DOHH2 (cell line): ENCODE data around the gene MYBL2.

Source experiments
- H3F3A ChIP-seq: fragments of 200-600 bp; sonication (generic), shearing (Covaris generic); 2 replicates; pipeline ENCODE4 v1.6.0; 2016; ENCODE audit warnings: antibody characterized with exemption, mild to moderate bottlenecking; ENCODE audit not compliant: control insufficient read depth, insufficient read depth
- H3K27ac ChIP-seq: fragments of 200-600 bp; sonication (generic); 2 replicates; pipeline ENCODE4 v1.5.1; 2014; ENCODE audit warnings: low read depth, mild to moderate bottlenecking, low read length, moderate library complexity
- H3K27me3 ChIP-seq: fragments of 200-600 bp; sonication (generic); 2 replicates; pipeline ENCODE4 v1.6.1; 2014; ENCODE audit warnings: mild to moderate bottlenecking, low read length, mixed read lengths; ENCODE audit not compliant: control insufficient read depth
- H3K36me3 ChIP-seq: fragments of 200-600 bp; sonication (generic); 2 replicates; pipeline ENCODE4 v1.6.1; 2014; ENCODE audit warnings: mild to moderate bottlenecking, low read length, moderate library complexity, mixed read lengths; ENCODE audit not compliant: control insufficient read depth
- H3K4me1 ChIP-seq: fragments of 200-600 bp; sonication (generic); 2 replicates; pipeline ENCODE4 v1.6.1; 2014; ENCODE audit warnings: mild to moderate bottlenecking, low read length, mixed read lengths; ENCODE audit not compliant: control insufficient read depth
- H3K4me2 ChIP-seq: fragments of 200-600 bp; sonication (generic); 2 replicates; pipeline ENCODE4 v1.6.0; 2014; ENCODE audit warnings: mild to moderate bottlenecking, low read length, moderate library complexity
- H3K4me3 ChIP-seq: fragments of 200-600 bp; sonication (generic); 2 replicates; pipeline ENCODE4 v1.5.1; 2014; ENCODE audit warnings: mild to moderate bottlenecking, low read length, mixed read lengths
- H3K79me2 ChIP-seq: fragments of 200-600 bp; sonication (generic); 2 replicates; pipeline ENCODE4 v1.6.1; 2014; ENCODE audit warnings: mild to moderate bottlenecking, low read length, mixed read lengths; ENCODE audit not compliant: control insufficient read depth
- H3K9me2 ChIP-seq: fragments of 200-600 bp; sonication (generic); replicated peaks from 2 replicates; pipeline ENCODE4 v1.6.1; 2014; ENCODE audit warnings: mild to moderate bottlenecking, low read length, mixed read lengths; ENCODE audit not compliant: control insufficient read depth
- H3K9me3 ChIP-seq: fragments of 200-600 bp; sonication (generic); 2 replicates; pipeline ENCODE4 v1.6.1; 2014; ENCODE audit warnings: antibody characterized with exemption, low read length, mixed read lengths; ENCODE audit not compliant: control insufficient read depth, insufficient read depth
- H4K20me1 ChIP-seq: fragments of 200-600 bp; sonication (generic); 2 replicates; pipeline ENCODE4 v1.6.0; 2014; ENCODE audit warnings: low read depth, mild to moderate bottlenecking, antibody characterized with exemption, low read length, moderate library complexity; ENCODE audit not compliant: control insufficient read depth, insufficient read depth
- CTCF ChIP-seq: fragments of 200-600 bp; sonication (generic); IDR thresholded peaks from one replicate; pipeline ENCODE4 v1.5.1; 2014; ENCODE audit warnings: antibody characterized with exemption, mild to moderate bottlenecking, low read depth, low read length; ENCODE audit not compliant: poor library complexity, severe bottlenecking
- EZH2phosphoT487 ChIP-seq: fragments of 200-600 bp; sonication (generic); IDR thresholded peaks from 2 replicates; pipeline ENCODE4 v1.6.1; 2017; ENCODE audit warnings: borderline replicate concordance, mild to moderate bottlenecking, antibody characterized with exemption, low read length, moderate library complexity, mixed read lengths

MYBL2 gene

DNA sequence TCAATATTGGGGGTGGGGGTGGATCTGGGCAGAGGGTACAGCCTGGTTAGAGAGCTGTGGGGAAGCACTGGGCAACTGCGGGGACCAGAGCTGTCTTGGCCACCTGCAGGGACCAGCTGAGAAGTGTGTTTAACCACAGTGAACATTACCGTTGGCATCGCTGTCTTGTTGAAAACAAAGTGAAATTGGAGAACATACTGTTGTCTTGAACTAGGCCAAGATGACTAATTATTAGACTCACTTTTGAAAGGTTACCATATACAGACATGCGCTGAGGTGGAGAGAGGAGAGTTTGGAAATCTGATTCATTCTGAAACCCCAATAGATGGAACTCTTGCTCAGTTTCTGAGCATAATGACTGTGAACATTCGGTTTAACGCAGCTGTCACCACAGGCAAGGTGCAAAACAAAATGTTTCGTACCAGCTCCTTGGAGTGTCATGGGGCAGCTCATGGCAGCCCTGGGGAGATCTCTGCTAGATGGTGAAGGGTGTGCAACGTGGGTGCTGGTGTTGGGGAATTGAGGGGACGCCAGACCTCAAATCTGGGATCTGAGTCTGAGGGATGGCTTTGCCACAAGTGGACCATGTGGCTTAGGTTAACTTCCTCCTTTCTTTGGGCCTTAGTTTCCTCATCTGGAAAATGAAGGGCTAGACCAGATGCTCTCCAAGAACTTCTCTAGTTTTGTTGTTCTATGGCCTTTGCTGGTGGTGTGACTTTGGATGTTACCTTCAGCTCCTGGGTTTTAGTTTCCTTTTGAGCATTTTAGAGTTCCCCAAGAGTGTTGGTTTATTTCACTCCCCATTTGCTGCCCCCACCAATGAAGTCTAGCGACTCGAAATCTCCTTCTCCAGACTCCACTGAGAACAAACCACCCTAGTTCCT, 84.5 kb downstream of the MYBL2 start:
- no peaks in the 10 kb centered on the region for H3K79me2 ChIP-seq
- H3K9me3 ChIP-seq = no peaks in the 10 kb centered on the region
- no peak overlapping the region for H3K27ac ChIP-seq
- no peaks in the 10 kb centered on the region for H4K20me1 ChIP-seq
- H3K9me2 ChIP-seq = no peaks in the 10 kb centered on the region
- peak overlapping the region; percentile 42; the same call in 1 of the 2 replicates for H3K4me3 ChIP-seq
- TF ChIP-seq CTCF (no peak), EZH2phosphoT487 (no peak)
- peak overlapping the region; percentile 61 for H3K4me2 ChIP-seq
- H3K27me3 ChIP-seq = peaks cover 20% of the 10 kb centered on the region
- peaks cover 26% of the 10 kb centered on the region for H3K4me1 ChIP-seq
- H3K36me3 ChIP-seq = no peaks in the 10 kb centered on the region
- no peaks in the 10 kb centered on the region for H3F3A ChIP-seq

- H3F3A ChIP-seq = no peaks in the 10 kb centered on the region
- H3K36me3 ChIP-seq = no peaks in the 10 kb centered on the region
- no peak overlapping the region for H3K27ac ChIP-seq
- peaks cover 26% of the 10 kb centered on the region for H3K4me1 ChIP-seq
- no peaks in the 10 kb centered on the region for H3K9me2 ChIP-seq
- H3K9me3 ChIP-seq = no peaks in the 10 kb centered on the region
- peak overlapping the region; percentile 61 for H3K4me2 ChIP-seq
- TF ChIP-seq EZH2phosphoT487 = no peak
- no peak for TF ChIP-seq CTCF
- H4K20me1 ChIP-seq = no peaks in the 10 kb centered on the region
- H3K4me3 ChIP-seq = peak overlapping the region; percentile 42
- H3K27me3 ChIP-seq = peaks cover 14% of the 10 kb centered on the region
- H3K79me2 ChIP-seq = no peaks in the 10 kb centered on the region
These were observed 85.1 kb downstream of the MYBL2 start for GRCh38 chr20:43752051-43752360.

DNA sequence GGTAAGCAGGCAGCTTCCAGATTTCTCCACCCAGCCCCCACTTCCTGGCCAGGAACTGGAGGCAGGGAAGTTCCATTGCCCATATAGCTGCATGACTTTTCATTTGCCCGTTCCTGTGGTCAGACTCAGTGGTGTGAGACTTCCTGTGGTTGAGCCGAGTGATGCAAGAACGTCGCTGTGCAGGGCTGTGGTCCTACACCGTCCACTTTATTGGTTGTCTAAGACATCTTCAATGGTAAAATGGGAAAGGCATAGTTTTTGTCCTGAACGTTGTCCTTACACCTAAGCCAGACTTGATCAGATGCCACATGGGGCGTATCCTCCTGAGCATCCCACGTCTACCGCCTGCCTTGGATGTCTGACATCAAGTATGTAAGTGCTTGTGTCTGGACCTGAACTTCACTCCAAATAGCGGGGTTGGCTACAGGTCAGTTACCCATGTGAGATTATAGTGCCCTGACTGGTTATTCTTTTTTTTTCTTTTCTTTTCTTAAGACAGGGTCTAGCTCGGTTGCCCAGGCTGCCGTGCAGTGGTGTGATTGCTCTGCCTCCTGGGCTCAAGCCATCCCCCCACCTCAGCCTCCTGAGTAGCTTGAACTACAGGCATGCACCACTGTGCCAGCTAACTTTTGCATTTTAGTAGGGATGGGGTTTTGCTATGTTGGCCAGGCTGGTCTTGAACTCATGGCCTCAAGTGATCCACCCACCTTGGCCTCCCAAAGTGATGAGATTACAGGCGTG, 85.8 kb downstream of the MYBL2 start:
- no peaks in the 10 kb centered on the region for H3K9me2 ChIP-seq
- H3K79me2 ChIP-seq = no peaks in the 10 kb centered on the region
- no peak for TF ChIP-seq CTCF
- no peak for TF ChIP-seq EZH2phosphoT487
- H3K9me3 ChIP-seq = no peaks in the 10 kb centered on the region
- H3K36me3 ChIP-seq = no peaks in the 10 kb centered on the region
- no peaks in the 10 kb centered on the region for H4K20me1 ChIP-seq
- peak overlapping the region; percentile 61 for H3K4me2 ChIP-seq
- H3K27ac ChIP-seq = no peak overlapping the region
- peak overlapping the region; percentile 42 for H3K4me3 ChIP-seq
- H3K27me3 ChIP-seq = peaks cover 14% of the 10 kb centered on the region
- H3F3A ChIP-seq = no peaks in the 10 kb centered on the region
- H3K4me1 ChIP-seq = peaks cover 26% of the 10 kb centered on the region
